Activated T-helper 1 cell treated with Interleukin-2 at 50 U/mL for 16 hours (primary cell): ENCODE measurements around the gene RPTOR.

Experiments used
- DNase-seq: peaks from one replicate; pipeline ENCODE4 v3.0.0-alpha.2; 2020; ENCODE audit warnings: low read depth

Gene RPTOR

DNA sequence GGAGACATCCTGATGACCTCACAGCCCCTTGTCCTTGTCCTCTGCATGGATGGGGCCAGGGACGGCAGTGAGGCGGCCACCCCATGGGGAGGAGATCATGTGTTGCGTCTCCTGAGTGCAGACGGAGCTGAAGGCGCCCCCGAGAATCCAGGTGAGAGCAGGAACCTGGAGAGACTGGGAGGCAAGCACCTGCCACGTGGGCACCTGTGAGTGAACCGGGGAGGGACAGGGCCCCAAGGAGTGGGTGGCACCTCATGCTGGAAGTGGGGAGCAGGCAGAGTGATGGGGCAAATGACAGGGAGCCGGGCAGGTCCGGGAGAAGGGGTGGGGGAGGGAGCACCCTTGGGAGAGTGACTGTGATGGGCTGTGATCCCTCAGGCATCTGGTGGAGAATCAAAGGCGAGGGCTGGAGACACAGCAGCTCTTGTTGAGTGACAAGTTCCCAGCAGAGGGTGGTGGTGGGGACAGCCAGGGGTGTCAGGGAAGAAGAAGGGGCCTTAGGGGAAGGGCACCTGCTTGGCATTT is 272.7 kb downstream of the RPTOR start:
- no peak for DNase-seq

DNA sequence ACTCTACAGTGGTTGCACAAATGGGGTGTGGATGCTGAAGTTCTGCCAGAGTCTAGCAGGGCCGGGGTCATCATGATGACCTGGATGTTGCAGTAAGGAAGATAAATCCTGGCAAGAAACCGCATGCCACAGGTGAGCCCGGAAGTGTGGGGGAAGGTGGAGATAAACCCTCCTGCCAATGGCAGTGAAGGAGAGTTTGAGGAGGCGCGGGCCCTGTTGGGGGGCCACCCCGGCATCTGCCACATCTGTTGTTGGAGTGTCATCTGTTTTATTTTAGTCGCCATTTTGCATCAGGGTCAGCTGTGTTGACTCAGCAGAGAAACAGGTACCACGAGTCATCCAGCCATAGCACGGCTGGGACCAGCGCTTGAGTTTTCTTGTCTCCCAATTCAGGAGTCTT is 273.2 kb downstream of the RPTOR start:
- DNase-seq: no peak

DNA sequence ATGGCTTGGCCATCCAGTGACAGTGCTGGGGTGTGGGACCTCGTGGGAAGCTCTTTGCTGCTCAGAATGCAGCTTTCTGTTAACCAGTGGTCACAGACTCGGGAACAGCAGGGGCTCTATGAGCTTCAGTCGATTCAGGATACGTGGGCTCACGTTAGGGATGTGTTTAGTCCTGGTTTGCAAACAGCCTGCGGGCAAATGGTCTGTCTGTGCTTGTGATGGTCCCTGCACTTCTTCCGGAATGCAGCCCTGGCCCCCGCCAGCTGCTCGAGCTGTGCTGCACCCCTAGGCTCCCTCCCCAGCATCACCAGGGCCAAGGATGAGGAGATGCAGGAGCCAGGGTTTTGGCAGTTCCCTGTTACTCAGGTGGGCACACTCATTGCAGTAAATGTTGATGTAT is 274.2 kb downstream of the RPTOR start:
- no peak for DNase-seq

DNA sequence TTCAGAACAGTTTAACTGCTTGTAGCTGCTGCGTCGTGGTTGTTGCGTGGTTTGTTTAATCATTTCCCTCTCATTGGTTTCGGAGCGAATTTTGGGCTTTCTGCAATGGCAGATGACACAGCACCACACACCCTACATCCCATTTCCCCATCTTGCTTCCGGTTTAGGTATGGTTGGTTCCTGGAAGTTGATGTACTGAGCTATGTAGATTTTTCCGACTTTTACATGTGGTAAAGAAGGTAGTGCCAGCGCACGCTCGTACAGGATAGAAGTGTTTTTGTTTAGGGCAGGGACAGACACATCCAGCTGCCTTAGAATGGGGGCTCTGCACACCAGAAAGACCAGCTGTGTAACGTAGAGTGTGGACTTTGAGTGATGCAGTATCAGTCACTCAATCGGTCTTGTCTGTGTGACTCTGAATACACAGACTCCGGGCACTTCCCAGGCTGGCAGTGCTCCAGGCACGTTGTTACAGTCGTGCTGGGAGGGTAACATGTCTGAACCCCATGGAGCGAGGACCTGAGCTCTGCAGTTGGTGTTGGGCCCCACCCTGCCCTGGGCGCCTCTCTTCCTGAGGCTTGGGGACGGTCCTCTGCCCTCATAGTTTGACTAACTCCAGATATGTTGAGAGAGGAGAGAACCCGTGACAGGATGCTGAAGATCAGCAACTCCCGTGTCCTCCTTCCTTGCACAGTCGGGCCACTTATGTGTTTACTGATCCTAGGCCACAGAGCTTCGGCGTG is 275.0 kb downstream of the RPTOR start:
- no peak for DNase-seq

DNA sequence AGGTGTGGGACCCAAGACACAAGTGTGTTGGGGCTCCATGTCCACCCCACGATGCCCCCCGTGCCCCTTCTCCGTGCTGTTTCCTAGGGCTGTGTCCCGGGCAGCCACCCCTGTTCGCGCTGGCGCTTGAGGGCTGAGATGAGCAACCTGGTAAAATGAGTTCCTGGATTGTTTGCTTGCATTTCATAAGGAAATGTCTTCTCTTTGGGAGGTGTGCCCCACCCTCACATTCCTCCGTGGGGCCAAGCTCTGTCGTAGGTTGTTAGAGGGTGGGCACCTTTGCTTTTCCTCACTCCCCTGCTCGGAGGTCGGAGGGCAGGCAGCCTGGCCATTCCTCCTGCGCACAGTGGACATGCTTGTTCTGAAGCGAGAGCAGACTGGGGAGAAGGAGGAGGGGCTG is 275.7 kb downstream of the RPTOR start:
- DNase-seq: no peak

DNA sequence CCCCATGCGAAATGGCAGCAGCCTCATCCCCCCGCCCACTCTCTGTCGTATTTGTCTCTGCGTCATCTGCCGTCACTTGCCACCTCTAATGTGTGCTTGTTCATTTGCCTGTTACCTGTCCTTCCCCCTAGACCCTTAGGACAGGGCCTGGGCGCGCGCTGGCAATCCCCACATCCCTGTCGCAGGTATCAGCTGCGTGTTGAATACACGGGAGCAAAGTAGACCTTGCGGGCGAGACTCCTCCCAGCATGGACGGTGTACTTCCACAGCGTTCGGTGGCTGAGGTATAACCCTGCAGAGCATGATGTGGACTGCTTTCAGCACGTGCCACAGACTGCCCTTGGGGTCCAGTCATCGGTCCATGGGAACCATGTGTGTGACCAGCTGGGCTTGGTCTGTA is 276.9 kb downstream of the RPTOR start:
- DNase-seq: no peak

DNA sequence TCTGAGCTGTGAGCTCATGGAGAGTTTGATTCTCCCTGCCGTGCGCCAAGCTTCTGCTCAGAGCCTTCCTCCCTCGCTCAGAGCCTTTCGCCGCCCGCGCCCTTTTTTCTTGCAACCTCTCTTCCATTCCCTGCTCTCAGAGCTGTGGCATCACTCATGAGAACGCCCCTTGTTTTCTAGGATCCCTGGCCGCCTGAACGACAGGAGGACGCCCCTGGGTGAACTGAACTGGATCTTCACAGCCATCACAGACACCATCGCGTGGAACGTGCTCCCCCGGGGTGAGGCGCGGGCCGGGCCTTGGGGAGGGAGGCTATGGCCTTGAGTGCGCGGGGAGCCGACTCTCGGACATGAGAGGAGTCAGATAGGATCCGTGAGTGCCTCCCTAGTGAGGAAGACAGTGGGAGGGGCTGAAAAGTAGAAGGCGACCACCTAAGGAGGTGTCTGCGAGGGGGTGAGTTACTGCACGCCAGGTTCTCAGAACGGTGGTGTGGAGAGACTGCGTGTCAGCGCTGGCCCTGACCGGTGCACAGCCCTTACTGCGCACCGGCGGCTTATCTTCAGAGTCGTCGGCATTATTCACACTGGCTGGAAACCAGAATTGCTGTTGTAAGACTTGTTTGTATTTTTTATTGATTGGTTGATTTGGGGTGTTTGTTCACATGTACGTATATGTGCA is 277.5 kb downstream of the RPTOR start:
- DNase-seq: no peak

DNA sequence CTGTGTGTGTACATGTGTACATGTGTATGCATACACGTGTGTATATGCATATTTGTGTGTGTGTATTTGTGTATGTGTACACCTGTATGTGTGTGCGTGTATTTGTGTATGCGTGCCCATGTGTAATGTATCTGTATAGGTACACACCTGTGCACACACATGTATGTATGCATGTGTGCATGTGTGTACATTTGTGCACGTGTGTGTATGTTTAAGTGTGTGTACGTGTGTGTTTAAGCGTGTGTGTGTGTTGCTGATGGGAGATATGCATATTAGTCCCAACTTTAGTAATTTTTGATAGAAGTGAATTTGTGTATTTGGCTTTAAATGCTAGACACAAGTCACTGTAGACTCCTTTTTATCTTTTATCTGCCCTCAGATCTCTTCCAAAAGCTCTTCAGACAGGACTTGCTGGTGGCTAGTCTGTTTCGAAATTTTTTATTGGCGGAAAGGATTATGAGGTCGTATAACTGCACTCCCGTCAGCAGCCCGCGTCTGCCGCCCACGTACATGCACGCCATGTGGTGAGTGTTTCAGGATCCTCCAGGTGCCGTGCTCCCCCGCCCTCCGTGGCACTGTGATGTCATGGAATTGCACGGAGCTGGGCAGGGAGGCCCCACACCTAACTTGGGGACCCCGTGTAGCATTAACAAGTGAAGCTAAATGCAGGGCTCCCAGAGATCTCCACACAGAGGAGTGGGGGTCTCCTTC is 278.2 kb downstream of the RPTOR start:
- DNase-seq: no peak

DNA sequence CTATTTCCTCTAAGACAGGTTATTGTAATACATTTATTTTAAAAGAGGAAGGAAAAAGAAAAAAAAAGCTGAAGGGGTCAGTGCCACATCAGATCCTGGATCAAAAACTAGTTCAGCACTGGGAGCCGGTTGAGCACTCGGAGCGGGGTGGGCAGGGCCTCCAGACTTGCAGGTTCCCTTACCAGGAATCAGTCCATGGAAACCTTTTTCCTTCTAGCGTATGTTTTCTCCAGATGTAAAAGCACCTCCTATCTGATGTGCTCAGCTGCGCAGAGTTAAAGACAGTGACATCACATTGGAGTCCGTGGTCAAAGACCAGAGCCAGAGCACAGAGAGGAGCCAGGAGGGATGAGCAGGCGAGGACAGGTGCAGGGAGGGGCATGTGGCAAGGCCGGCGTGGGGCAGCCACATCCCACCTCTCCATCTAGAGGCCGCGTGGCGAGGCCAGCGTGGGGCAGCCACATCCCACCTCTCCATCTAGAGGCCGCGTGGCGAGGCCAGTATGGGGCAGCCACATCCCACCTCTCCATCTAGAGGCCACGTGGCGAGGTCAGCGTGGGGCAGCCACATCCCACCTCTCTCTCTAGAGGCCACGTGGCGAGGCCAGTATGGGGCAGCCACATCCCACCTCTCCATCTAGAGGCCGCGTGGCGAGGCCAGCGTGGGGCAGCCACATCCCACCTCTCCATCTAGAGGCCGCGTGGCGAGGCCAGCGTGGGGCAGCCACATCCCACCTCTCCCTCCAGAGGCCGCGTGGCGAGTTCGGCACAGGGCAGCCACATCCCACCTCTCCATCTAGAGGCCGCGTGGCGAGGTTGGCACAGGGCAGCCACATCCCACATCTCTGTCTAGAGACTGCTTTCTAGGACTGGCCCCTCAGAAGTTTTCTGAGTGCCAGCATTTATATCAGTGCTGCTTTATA is 280.2 kb downstream of the RPTOR start:
- no peak for DNase-seq

DNA sequence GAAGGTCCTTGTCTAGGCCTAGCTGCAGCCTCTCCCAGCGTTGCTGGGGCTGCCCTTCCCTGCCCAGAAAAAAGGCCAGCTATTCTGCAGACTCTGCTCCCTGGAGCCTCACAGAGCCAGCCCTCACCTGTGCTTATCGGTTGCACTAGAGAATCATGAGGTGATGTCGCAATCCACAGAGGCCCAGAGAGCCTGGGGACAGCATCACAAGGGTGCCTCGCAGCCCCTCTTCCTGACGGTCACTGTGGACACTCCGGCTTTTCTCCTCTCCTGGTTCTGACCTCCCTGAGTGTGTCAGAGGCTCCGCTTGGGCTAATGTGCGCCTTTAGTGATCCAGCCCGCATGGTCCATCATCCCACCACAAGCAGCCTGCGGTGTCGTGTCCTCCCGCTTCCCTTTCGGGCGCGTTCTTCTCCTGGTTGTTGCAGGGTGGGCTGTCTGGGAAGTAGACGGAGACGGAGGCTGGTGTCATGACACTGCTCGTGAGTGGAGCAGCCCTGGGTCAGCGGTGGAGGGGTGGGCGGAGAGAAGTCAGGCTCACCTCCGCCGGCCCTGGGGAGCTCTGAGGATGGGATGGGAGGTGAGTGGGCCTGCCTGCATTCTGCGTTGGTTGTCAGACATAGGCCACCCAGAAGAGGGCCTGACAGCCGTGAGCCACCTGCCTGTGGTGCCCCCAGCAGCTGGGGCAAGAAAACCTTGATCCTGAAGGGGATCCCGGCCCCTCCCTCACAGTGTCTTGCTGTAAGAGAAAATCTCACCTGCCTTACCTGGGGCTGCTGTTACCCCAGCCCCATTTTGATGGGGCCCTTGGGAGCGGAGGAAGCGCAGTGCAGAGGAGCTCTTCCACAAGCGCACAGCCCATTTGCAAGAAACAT is 281.1 kb downstream of the RPTOR start:
- DNase-seq: no peak

DNA sequence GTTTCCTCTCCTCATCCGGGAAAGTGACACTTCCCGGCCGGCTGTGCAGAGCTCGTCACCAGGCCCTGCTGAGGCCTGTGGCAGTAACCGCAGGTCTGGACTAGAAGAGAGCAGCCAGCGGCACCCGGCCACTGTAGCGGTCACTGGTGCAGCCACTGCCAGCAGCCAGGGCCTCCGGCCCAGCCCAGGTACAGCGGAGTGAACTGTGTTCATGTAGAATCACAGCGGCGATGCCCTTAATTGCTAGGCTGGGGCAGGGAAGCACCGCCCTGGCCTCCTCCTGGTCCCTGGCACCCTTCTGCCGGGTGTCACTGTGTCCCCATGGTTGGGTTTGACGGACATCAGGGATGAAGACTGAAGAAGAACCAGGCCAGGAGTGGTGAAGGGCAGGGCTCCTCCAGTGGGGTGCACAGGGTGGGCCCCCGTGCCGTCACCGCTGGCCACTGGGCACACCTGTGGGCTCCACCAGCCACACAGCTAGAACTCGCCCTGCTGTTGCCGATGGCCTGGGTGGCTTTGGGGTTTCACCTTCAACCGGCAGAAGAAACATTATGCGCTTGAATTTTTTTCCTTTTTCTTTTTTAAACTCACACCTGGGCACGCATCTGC is 281.8 kb downstream of the RPTOR start:
- no peak for DNase-seq

DNA sequence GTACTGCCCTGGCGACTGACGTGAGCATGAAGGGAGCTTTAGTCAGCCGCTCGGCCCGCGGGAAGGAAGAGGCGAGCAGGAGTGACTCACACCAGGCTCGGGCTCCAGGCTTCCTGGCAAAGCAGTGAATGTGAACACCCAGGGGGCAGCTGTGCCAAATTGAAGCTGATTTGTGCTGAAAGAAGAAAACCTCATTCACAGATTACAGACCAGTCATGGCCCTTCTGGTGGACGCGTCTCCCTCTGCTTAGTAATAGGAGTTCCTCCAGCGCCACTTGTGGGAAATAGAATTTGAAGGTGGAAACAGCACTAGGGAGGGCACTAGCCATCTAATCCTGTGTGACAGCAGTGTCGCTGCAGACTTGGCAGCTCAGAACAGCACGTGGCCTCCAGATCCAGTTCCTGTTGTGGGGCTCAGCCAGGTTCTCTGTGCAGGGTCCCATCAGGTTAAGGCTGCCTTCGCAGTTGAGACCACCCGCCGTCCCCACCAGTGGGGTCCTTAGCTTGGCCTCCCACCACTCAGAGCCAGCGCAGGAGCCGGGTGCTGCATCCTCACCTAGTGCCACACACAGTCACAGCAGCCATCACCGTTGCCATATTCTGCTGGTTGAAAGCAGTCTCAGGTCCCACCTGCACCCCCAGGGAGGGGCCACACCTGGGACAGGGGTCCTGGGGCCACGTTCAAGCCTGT is 282.5 kb downstream of the RPTOR start:
- DNase-seq: no peak

DNA sequence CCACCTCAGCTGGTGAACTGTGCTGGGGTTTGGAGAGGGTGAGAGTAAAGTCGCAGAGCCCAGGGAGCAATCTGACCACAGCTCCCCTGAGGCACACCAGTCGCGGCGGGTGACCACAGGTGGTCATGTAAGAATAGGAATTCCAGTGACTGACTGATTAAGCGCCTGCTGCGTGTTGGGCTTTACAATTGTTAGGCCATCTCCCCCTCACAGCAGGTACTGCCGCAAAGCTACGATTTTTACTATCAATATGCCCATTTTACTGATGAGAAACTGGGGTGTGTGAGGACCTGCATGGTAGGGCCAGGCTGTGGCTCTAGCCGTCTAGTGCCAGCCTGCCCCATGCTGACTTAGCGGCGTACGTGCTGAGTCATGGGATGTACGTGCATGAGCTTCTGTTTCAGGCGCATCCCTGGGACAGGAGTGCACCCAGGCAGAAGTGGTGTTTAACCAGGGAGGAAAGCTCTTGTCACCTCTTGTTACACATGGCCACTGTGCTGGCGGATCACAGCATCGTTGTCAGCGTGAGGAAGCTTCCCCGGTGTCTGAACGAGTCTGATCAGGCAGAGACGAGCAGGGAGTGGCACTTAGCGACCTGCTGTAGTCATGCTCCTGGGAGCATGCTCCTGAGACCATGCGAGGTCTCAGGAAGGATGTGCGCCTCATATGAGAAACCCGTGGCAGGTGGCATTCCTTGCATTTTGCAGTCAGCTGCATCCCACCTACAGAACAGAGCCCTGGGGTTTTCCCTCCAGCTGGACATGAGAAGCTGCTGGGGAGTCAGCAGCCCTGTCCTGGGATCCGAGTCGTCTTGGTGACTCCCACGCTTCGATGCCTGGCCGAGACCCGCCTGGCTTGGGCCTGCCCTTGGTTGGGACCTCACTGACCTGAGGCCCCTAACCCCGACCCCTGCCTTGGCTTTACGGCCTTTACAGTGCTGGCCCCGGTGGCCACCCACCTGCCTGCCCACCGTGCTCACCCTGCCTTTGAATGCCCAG is 283.3 kb downstream of the RPTOR start:
- no peak for DNase-seq

DNA sequence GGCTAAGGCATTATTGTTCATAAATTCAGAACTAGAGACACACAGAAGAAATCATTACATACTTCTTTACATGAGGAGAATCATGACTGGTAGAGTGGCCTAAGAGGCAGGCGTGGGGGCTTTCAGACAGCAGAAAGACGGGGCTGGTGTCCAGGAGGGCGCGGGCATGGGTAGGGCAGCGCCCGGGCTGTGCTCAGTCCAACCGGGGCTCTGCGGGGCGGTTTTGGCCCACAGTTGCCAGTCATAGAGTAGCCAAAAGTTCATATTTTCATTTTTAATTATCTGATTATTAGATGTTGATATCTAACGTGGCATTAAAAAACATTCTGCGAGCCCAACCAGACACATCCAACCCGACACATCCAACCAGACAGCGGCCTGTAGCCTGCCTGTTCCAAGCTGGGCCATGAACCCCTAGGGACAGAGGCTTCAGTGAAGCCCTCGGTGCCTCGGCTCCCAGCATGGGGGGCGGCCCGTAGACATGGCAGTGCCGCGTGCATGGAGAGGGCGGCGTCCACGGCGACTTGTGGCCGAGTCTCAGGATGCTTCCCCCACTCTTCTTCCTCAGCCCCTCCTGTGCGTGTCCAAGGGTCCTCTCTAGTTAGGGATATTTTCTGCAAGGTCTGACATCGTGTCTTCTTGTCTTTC is 284.7 kb downstream of the RPTOR start:
- DNase-seq: no peak

DNA sequence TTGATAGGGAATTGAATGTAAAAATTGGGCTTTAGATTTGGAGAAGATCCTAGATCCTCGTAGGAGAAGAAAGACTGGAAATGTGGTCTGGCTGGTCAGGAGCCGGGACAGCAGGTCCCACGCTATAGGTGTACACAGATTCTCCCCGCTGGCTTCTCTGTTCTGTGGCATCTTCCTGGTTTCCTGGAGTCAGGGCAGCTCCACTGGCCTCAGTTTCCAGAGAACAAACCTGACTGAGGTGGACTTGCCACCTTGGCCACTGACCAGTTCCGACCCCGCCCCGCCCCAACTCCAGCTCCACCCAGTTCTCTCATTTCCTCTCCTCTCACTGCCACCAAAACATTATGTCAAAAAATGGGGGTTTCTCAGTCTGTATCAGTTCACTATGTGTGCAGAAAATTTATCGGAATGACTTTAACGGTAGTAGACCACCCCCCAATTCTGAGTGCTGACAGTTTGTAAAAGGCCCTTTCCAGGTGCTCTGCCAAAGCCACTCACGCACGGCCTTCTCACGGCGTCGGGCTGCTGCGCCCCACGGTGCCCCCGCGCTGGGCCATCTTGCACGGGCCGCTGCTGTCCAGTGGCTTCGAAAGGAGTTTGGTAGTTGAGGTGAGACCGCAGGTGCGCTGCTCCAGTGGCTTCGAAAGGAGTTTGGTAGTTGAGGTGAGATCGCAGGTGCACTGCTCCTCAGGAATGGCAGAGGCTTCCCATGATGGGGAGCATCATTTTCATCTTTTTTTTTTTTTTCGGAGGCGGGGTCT is 285.6 kb downstream of the RPTOR start:
- DNase-seq: no peak

DNA sequence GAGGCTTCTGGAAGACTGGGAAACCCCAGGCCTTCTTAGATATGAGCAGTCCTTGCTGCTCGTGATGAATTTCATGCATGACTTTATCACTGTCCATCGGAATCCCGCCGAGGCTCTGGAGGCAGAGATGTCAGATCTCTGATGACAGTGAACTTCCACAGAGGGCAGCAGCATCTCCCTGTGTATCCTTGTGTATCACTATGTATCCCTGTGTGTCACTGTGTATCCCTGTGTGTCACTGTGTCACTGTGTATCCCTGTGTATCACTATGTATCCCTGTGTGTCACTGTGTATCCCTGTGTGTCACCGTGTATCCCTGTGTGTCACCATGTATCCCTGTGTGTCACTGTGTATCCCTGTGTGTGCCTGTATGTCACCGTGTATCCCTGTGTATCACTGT is 286.9 kb downstream of the RPTOR start:
- no peak for DNase-seq

DNA sequence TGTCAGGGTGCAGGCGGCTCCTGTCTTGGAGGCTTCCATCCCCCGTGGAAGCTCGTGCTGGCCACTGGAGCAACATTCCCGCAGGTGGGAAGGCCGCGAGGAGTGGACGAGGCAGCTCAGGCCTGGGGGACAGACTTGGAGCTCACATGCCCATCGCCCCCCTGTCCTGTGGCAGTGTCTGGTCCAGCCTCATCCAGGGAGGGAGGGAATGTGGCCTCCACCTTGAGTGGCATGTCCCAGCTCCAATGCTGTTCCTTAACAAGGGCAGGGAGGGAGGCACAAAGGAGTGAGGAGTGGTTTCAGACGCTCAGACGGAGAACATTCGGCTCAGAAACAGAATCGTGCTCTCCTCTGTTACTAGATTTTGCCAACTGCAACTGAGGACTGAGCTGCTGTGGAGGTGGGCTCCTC is 287.6 kb downstream of the RPTOR start:
- no peak for DNase-seq
